ENCODE measurements around the gene HEXD.

DNA sequence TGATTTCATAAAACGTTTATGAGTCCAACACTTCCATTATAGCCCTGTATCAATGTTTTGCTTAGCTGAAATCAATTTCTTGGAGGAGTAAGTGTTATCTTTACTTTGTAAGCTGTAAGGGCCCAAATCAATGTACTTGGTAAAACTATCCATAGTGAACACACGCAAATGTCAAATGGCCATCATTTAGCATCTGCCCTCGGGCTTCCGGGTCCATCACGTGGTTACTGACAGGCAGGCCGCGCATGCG lies 39.7 kb downstream of the HEXD start:
- TF ChIP-seq, protein P1, sequence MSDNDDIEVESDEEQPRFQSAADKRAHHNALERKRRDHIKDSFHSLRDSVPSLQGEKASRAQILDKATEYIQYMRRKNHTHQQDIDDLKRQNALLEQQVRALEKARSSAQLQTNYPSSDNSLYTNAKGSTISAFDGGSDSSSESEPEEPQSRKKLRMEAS (IDR thresholded peaks at IDR 0.05) = peak; percentile 66
- TF ChIP-seq TAF1 (IDR thresholded peaks at IDR 0.05; ENCODE audit: low read depth) = no peak
- no peak for TF ChIP-seq CEBPB (IDR thresholded peaks at IDR 0.05)
- TF ChIP-seq, protein P2, sequence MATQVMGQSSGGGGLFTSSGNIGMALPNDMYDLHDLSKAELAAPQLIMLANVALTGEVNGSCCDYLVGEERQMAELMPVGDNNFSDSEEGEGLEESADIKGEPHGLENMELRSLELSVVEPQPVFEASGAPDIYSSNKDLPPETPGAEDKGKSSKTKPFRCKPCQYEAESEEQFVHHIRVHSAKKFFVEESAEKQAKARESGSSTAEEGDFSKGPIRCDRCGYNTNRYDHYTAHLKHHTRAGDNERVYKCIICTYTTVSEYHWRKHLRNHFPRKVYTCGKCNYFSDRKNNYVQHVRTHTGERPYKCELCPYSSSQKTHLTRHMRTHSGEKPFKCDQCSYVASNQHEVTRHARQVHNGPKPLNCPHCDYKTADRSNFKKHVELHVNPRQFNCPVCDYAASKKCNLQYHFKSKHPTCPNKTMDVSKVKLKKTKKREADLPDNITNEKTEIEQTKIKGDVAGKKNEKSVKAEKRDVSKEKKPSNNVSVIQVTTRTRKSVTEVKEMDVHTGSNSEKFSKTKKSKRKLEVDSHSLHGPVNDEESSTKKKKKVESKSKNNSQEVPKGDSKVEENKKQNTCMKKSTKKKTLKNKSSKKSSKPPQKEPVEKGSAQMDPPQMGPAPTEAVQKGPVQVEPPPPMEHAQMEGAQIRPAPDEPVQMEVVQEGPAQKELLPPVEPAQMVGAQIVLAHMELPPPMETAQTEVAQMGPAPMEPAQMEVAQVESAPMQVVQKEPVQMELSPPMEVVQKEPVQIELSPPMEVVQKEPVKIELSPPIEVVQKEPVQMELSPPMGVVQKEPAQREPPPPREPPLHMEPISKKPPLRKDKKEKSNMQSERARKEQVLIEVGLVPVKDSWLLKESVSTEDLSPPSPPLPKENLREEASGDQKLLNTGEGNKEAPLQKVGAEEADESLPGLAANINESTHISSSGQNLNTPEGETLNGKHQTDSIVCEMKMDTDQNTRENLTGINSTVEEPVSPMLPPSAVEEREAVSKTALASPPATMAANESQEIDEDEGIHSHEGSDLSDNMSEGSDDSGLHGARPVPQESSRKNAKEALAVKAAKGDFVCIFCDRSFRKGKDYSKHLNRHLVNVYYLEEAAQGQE (IDR thresholded peaks at IDR 0.05; ENCODE audit: low read depth) = no peak
- TF ChIP-seq EP300 (IDR thresholded peaks at IDR 0.05; ENCODE audit: borderline replicate concordance) = no peak
- TF ChIP-seq, protein P3, sequence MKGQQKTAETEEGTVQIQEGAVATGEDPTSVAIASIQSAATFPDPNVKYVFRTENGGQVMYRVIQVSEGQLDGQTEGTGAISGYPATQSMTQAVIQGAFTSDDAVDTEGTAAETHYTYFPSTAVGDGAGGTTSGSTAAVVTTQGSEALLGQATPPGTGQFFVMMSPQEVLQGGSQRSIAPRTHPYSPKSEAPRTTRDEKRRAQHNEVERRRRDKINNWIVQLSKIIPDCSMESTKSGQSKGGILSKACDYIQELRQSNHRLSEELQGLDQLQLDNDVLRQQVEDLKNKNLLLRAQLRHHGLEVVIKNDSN (IDR thresholded peaks at IDR 0.05) = peak; percentile 97
- TF ChIP-seq RAD21 (IDR thresholded peaks at IDR 0.05; ENCODE audit: low read depth) = no peak
- no peak for TF ChIP-seq YY1 (IDR thresholded peaks at IDR 0.05; ENCODE audit: low read depth)
- TF ChIP-seq EGR1 (IDR thresholded peaks at IDR 0.05) = no peak
- TF ChIP-seq FOXM1 (IDR thresholded peaks at IDR 0.05; ENCODE audit: borderline replicate concordance, low read depth) = no peak
- TF ChIP-seq CREB1 (IDR thresholded peaks at IDR 0.05; ENCODE audit: low read depth) = no peak; the same call in 1 of the 2 replicates
